ENCODE measurements around the gene S100A3.

- TF ChIP-seq POLR2AphosphoS5 (IDR thresholded peaks at IDR 0.05; ENCODE audit: low read depth, low read length) (no peak), POLR2A (IDR thresholded peaks at IDR 0.05; ENCODE audit: low read depth, low read length) (no peak)
Measured at GRCh38 chr1:153531638-153532037, 17.4 kb downstream of the S100A3 start.

All from GM12892 (cell line).